PFSK-1 (cell line): ENCODE results near the gene BCL11A.

Experiments
- FOXP2 ChIP-seq: optimal IDR thresholded peaks from 2 replicates; pipeline ENCODE3; 2011; ENCODE audit warnings: borderline replicate concordance, control low read depth, inconsistent platforms; ENCODE audit not compliant: insufficient read depth; ENCODE audit errors: extremely low read length, extremely low read depth
- POLR2AphosphoS5 ChIP-seq: IDR thresholded peaks from 2 replicates; pipeline ENCODE4 v1.6.1; 2012; ENCODE audit warnings: low read depth, mild to moderate bottlenecking, control low read depth, low read length, moderate library complexity
- SIN3A ChIP-seq: IDR thresholded peaks from 2 replicates; pipeline ENCODE4 v1.6.1; 2012; ENCODE audit warnings: mild to moderate bottlenecking, low read length, moderate library complexity, borderline replicate concordance; ENCODE audit not compliant: insufficient read depth
- TAF1 ChIP-seq: IDR thresholded peaks from 2 replicates; pipeline ENCODE4 v1.6.1; 2012; ENCODE audit warnings: low read length, control low read depth, borderline replicate concordance; ENCODE audit not compliant: insufficient read depth
- TF ChIP-seq, protein P1 (sequence below), 2 experiments: IDR thresholded peaks; 2 replicates each; pipeline versions ENCODE4 v1.6.1 to v1.8.0; 2011 to 2012; ENCODE audit warnings: low read depth in 2 of 2, low read length in 2 of 2, control low read depth in 1 of 2, inconsistent platforms in 1 of 2, mild to moderate bottlenecking in 1 of 2, moderate library complexity in 1 of 2; ENCODE audit not compliant: insufficient read depth in 1 of 2

The BCL11A gene

DNA sequence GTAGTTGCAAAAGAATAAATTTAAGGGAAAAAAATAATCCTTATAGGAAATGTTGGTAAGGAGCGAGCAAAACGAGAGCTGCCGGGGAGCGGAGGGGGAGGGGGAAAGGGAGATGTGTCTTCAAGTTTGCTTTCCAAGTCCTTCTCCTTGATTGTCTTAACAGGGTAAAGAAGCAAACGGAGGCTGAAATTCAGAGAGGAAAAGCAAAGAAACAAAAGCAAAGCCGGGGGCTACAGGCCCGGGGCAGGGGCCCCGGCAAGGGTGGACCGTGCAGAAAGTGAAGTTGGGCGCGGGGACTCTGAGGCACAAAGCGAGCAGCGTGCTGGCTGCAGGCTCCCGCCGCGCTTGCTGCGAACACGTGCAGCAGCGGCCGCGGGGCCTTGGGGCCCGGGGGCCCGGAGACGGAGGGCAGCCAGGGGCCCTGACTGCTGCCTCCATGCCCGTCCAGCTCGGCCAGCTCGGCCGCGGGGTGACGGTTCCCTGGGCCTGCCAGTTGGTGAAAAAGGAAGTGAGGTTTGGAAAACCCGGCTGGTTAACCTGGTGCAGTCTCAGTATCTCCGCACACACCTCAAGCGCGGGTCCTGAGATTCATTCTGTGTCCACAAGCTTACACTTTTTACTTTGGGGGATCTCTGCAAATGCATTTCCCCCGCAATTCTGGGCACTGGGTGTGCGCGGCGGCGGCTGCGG lies 4.1 kb downstream of the BCL11A start:
- TF ChIP-seq SIN3A (no peak), FOXP2 (no peak), POLR2AphosphoS5 (no peak), TAF1 (no peak)
- TF ChIP-seq, protein P1, sequence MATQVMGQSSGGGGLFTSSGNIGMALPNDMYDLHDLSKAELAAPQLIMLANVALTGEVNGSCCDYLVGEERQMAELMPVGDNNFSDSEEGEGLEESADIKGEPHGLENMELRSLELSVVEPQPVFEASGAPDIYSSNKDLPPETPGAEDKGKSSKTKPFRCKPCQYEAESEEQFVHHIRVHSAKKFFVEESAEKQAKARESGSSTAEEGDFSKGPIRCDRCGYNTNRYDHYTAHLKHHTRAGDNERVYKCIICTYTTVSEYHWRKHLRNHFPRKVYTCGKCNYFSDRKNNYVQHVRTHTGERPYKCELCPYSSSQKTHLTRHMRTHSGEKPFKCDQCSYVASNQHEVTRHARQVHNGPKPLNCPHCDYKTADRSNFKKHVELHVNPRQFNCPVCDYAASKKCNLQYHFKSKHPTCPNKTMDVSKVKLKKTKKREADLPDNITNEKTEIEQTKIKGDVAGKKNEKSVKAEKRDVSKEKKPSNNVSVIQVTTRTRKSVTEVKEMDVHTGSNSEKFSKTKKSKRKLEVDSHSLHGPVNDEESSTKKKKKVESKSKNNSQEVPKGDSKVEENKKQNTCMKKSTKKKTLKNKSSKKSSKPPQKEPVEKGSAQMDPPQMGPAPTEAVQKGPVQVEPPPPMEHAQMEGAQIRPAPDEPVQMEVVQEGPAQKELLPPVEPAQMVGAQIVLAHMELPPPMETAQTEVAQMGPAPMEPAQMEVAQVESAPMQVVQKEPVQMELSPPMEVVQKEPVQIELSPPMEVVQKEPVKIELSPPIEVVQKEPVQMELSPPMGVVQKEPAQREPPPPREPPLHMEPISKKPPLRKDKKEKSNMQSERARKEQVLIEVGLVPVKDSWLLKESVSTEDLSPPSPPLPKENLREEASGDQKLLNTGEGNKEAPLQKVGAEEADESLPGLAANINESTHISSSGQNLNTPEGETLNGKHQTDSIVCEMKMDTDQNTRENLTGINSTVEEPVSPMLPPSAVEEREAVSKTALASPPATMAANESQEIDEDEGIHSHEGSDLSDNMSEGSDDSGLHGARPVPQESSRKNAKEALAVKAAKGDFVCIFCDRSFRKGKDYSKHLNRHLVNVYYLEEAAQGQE (IDR thresholded peaks at IDR 0.05; ENCODE audit: insufficient read depth in 1 of 2, low read depth in 2 of 2, low read length in 2 of 2) = no peak

DNA sequence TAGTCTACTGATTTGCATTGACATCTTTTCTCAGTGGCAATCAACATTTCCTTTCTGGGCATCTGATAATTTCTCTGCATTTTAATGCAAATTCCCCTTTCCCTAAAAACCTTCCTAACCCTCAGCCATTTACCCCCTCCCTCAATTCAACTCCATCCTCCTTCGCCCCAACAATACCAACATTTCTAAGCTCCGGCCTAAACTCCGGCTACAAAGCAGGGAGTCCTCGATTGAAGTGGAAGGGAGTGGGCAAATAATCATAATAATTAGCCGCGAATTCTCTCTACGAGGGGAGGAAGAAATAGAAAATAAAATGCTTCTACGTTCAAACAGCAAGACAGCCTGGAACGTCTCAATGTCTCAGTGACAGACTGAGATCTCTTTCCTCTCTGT lies 4.6 kb downstream of the BCL11A start:
- TF ChIP-seq TAF1 (no peak), SIN3A (no peak), POLR2AphosphoS5 (no peak), FOXP2 (no peak)
- TF ChIP-seq, protein P1 (IDR thresholded peaks at IDR 0.05; ENCODE audit: insufficient read depth in 1 of 2, low read depth in 2 of 2, low read length in 2 of 2) = no peak

DNA sequence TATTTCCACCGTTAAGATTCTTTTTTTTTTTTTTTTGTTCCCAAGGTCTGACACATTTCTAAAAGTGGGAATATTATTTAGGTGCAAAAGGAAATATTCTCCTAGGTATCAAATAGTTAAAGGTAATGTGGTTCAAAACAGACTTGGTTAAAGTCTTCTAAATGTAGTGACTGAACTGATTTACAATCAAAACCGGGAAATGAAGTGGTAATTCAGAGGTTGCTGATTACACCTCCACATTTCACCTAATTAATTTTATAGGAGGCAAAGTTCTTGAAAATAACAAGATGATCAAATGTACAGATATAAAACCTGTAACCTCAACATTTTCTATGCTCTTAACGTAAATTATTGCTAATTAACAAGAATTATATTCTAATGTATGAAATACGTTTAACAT lies 5.1 kb downstream of the BCL11A start:
- no peak for TF ChIP-seq POLR2AphosphoS5
- TF ChIP-seq, protein P1 (IDR thresholded peaks at IDR 0.05; ENCODE audit: insufficient read depth in 1 of 2, low read depth in 2 of 2, low read length in 2 of 2) = no peak
- no peak for TF ChIP-seq TAF1
- TF ChIP-seq SIN3A = no peak
- no peak for TF ChIP-seq FOXP2

DNA sequence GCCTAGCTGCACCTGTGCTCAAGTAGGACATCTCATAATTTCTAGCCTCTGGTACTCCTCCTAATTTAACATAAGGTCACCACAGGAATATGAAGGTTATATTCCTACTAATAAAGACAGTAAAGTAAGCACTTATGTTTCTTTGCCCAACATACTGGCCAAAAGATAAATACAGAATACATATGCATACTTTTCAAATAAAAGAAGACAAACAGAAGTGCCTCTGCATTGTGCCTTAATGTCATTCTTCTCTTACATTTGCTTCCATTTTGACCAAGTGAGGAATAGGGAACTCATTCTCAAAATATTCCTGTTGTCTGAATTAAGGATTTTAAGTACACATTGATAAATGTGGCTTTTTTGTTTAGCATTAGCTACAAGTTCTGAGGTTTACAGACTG lies 5.6 kb downstream of the BCL11A start:
- TF ChIP-seq FOXP2 = no peak

DNA sequence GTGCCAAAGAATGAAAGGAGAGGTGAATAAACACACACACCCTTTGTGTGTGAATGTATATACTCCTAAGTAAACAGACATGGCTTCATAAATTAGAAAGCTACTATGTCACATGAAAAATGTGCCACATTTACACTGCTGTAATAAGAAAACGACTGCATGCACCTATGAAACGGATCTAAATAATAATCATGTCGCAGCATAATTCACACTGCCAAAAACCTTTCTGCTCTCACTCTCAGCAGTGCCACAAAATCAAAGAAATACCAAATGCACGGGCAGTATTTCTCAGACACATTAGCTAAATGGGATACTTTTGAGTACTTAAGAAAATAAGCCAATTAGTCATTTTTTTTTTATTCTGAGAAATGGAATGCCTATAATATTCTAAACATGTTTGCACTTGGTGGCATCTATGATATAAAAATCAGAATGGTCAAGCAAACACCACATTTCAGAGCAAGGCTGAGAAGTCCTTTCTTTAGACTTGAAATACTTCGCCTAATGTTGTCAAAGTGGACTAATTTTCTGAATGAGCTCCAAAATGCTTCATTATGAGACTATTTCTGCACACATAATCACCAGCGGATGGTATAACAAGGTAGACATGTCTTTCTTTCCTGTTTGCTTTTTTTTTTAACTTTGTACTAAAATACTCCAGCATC lies 6.6 kb downstream of the BCL11A start:
- no peak for TF ChIP-seq POLR2AphosphoS5
- TF ChIP-seq, protein P1 (IDR thresholded peaks at IDR 0.05; ENCODE audit: insufficient read depth in 1 of 2, low read depth in 2 of 2, low read length in 2 of 2) = no peak
- no peak for TF ChIP-seq TAF1
- no peak for TF ChIP-seq SIN3A
- no peak for TF ChIP-seq FOXP2
